HL-60 (cell line): ENCODE results near the gene HDAC9.

Experiments
- CTCF ChIP-seq: IDR thresholded peaks from one replicate; pipeline ENCODE4 v1.5.1; 2011; ENCODE audit warnings: low read length, control low read depth, inconsistent platforms; ENCODE audit not compliant: insufficient read depth
- GABPA ChIP-seq: IDR thresholded peaks from 2 replicates; pipeline ENCODE4 v1.6.1; 2012; ENCODE audit warnings: low read depth
- POLR2AphosphoS5 ChIP-seq: IDR thresholded peaks from 2 replicates; pipeline ENCODE4 v1.6.1; 2012; ENCODE audit warnings: low read depth
- REST ChIP-seq: IDR thresholded peaks from 2 replicates; pipeline ENCODE4 v1.6.1; 2012; ENCODE audit warnings: low read depth; ENCODE audit not compliant: insufficient replicate concordance
- SPI1 ChIP-seq: IDR thresholded peaks from 2 replicates; pipeline ENCODE4 v1.6.1; 2012; ENCODE audit warnings: low read depth, mild to moderate bottlenecking, borderline replicate concordance

- TF ChIP-seq CTCF = no peak
- TF ChIP-seq GABPA = no peak
- no peak for TF ChIP-seq POLR2AphosphoS5
- no peak for TF ChIP-seq REST
- TF ChIP-seq SPI1 = no peak
Measured at GRCh38 chr7:18541181-18541870, 45.8 kb downstream of the HDAC9 start.
